NCI-H2227 (cell line): Measurements from ENCODE around the gene ARSA.

ENCODE experiments used
- DNase-seq: peaks from one replicate; lab custom pipeline; 2025; ENCODE audit not compliant: unreplicated experiment; lab: John Stamatoyannopoulos, UW

The ARSA gene

DNA sequence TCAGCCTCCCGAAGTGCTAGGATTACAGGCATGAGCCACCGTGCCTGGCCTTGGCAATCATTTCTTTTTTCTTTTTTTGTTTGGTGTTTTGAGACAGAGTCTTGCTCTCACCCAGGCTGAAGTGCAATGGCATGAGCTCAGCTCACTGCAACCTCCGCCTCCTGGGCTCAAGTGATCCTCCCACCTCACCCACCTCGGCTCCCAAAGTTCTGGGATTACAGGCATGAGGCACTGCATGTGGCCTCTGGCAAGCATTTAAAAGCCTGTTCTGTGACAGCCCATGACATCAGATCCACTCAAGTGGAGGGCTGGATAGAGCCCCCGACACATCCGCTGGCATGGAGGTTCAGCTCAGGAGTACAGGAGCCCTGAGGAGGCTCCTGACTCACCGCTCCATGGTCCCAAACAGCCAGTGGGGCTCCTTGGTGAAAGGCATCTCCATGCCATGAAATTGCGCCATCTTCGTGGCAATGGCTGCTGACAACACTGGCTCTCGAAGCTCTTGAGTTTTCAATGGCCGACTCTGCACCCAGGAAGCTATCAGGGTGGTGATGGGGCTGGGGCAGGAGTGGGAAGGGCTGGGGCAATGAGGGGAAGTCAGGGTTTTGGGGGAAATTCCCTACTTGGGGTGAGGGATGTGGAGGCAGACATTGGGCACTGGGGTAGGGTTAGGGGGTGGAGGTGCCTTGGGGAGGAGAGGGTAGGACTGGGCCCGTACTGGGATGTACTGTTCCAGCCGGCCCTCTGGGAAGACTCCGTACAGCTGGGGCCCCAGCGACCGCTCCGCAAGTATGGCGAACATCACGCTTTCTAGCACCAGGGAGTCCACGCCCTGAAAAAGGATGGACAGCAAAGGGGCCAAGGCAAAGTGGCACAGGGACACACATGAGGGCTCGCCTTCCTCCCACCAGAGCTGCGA, 46.7 kb downstream of the ARSA start:
- DNase-seq = no peak

DNA sequence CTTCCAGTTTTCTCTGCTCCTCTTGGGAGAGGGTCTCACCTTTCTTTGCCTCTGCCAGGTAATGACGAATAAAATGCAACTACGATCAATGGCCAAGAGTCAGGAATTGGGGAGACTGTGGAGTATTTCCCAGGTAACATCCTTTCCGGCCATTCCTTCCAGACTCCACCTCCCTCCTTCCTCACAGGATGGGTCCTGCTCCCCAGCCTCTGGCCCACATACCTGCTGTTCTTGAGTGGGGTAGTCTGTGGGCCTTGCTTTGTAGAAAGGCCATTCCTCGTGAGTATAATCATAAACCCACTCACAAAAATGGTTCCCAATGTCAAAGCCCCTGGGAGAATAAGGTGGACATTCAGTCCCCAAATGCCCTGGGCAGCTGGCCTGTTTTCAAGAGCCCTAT, 48.2 kb downstream of the ARSA start:
- DNase-seq = no peak

DNA sequence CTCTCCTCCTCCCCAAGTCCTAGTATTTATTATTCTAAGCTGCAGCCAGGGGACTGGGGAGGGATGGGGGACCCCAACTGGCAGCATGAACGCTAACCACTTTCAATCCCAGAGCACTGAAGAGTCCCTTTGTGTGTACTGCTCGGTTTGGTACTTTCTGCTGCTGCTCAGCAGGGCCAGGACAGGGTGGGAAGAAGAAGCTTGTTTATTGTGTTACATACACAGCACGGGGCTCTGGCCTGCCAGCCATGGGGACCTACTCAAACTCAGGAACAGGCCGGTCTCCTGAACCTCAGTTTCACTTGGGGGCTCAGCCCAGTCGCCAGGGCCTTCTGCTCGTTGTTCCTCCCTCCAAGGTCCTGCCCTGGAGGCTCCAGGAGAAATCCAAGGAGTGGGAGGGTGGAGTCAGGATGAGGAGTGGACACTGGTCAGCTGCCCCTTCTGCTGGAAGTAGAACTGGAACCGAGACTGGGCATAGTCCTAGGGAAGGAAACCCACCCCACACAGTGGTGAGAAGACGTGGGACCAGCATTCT, 49.1 kb downstream of the ARSA start:
- no peak for DNase-seq

DNA sequence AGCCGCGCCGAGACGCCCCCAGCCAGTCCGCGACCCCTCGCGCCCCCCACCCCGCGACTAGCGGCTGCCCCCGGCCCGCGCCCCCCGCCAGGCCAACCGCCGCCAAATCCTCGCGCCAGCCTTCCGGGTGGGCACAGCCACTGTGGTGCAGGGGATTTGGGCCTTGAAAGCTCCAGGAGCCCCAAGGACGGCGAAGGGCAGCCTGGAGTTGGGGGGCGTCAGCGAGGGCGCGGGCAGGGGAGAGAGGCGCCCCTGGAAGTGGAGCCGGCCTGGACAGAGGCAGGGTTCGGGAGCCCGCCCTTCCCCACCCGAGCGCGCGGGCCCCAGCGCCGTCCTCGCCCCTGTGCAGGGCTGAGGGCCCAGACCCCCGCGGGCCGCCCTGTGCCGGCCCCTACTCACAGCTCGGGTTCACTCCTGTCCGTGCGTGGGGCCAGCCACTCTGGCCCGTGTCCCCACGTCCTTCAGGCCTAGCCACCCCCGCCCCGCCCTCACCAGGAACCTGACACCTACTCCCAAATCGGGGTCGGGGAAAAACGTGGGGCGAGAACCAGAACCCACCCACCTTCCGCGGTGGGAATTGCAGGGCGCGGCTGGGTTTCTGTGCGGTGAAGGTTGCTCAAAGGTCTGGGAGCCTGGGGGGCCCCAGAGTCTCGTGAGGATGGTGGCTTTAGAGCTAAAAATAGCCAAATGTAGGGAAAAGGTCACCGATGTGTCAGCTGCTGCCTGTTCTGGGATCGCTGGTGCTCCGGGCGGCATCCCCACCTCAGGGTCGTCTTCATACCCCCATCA, 49.8 kb downstream of the ARSA start, which contains the start of gene CPT1B:
TSS of gene CPT1B (minus strand) at position 441 of the 789 bp plus-strand sequence. CDS start 512 bp downstream, outside the sequence.
- no peak for DNase-seq

DNA sequence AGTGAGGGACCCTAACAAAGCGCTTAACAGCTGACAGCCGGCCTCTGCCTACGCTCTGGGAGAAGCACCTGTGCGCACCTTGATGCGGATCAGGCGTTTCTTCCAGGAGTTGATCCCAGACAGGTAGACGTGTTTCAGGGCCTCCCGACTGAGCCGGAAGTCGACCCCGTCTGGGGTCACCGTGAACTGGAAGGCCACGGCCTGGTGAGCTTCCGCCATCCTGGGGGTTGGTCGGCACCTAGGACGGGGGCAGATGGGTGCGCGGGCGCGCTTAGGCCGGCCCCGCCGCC, 50.3 kb downstream of the ARSA start:
- no peak for DNase-seq

DNA sequence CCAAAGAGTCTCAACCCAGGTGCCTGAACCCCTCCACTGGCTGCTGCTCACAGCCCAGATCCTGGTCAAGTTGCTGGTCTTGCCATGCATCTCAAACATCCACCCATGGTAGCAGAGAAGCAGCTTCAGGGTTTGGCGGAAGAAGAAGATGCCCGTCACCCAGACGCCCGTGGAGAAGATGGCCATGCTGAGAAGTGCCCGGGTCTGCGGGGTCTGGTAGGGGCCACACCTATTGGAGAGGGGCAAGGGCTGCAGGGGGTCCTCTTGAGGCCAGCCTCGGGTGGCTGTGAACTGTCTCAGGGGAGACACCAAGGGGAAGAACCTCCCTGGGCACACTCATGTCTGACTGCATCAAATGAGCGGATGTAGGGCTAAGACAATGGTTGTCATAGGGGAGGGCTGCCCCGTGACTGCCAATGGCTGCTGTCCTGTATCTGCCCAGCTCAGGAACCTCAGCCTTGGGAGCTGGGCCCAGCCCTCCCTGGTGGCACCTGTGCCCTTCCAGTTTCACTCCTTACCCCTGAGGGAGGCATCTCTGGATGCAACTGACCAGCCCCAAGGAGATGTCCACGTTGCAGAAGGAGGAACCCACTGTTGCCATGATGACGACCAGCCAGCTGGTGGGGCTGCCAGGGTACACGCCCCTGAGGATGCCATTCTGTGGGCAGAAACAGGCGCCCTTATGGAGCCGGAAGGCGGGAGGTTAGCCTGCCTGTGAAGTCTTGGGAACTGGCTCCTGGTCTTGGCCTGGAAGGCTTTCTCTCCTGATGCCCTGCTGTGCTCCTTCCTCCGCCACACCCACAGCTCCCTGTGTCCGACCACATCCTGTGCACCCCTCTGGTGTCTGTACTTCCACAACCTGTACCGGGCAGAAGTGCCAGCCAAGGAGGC, 50.9 kb downstream of the ARSA start:
- DNase-seq = no peak

DNA sequence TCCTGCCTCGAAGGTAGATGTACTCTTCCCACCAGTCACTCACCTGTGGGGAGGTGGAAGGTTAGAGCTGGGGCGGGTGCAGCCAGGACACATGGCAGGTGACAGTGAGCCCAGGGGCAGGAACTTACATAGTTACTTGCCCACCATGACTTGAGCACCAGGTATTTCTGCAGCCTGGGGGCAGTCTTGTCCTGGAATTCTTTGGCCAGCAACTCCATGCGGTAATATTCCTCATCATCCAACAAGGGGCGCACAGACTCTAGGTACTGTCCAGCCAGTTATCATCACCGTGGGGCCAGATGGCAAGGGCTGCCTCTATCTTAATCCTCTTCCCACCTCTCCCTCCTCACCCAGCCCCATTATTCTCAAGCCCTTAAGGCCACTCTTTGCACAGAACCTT, 51.9 kb downstream of the ARSA start:
- DNase-seq = peak; percentile 35

DNA sequence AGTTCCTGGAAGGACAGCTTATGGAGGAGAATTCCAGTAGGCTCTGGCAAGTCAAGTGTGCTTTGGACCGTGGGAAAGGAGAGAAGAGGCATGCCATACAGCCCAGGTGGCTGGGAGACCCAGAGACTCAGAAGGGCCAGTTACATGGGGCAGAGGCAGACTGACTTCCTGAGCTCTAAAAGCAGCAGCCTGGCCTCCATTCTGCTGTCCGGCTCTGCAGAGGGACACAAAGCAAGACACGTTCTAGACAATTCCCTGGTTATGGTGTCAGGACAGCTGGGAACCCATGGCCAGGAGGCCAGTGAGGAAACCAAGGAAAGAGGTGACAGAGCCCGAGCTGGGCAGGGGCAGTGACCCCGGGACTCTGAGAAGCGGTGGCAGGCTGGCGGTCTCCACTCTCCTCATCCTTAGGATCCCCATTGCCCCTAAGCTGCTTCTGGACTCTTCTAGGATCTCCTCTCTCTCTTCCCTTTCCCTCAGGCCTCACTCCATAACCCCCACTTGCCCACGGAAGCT, 52.5 kb downstream of the ARSA start:
- DNase-seq = no peak
